Body of pancreas (tissue), 4 donors: Measurements from ENCODE around the gene EYS.

Experiments
- CTCF ChIP-seq, 7 experiments: fragments of 450-650 bp in 4 of 7; fragments of 200-600 bp in 3 of 7; sonication (generic) in 3 of 7; IDR thresholded peaks; one replicate each; pipeline ENCODE4 v1.5.1; 2016 to 2019; ENCODE audit warnings: antibody characterized with exemption in 7 of 7
- POLR2A ChIP-seq, 3 donors: fragments of 450-650 bp; IDR thresholded peaks; one replicate each; pipeline ENCODE4 v1.6.1; 2016; ENCODE audit warnings: antibody characterized with exemption in 3 of 3, mild to moderate bottlenecking in 2 of 3

DNA sequence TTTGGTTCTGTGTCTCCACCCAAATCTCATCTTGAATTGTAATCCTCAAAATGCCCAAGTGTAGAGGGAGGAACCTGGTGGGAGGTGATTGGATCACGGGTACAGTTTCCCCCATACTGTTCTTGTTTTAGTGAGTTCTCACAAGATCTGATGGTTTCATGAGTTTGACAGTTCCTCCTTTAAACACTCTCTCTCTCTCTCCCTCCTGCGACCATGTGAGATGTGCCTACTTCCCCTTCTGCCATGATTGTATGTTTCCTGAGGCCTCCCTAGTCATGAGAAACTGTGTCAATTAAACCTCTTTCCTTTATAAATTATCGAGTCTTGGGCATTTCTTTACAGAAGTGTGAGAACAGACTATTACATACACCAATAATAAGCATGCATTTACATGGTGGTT lies 12.1 kb upstream of the EYS start:
- TF ChIP-seq CTCF (IDR thresholded peaks at IDR 0.05), result no peak
- no peak for TF ChIP-seq POLR2A (IDR thresholded peaks at IDR 0.05)
